DLD1 (cell line): ENCODE measurements around the gene MAG.

ENCODE experiments used
- in situ Hi-C: cut with HindIII; loops from 2 replicates; pipeline ENCODE4 v1.10.0; 2017; ENCODE audit warnings: low sequenced_read_pairs

MAG gene

DNA sequence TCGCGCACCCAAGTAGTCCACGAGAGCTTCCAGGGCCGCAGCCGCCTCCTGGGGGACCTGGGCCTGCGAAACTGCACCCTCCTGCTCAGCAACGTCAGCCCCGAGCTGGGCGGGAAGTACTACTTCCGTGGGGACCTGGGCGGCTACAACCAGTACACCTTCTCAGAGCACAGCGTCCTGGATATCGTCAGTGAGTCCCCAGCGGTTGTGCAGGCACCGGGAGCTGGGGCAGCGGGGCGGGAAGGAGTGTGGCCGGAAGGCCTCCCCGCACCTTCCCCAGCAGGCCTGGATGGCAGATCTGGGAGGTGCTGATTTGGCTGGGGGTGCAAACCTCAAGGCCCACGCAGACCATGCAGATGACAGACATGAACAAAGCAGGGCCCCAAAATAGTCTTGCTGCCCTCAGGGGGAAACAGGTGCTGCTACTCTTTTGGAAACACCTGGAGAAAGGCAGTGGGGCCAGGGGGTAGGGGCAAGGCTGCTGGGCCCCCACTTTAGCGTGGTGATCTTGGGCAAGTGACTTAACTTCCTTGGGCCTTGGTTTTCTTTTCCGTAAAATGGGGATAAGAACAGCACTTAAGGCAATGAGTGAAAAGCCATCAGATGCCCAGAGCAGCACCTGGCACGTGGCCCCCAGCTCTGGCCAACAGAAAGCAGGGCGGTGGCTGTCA lies 4.0 kb downstream of the MAG start:
- in situ Hi-C loops = loop anchor here (25.0 kb wide), 1 partner anchor 141 kb away; the partner anchor contains the start of gene FFAR2

DNA sequence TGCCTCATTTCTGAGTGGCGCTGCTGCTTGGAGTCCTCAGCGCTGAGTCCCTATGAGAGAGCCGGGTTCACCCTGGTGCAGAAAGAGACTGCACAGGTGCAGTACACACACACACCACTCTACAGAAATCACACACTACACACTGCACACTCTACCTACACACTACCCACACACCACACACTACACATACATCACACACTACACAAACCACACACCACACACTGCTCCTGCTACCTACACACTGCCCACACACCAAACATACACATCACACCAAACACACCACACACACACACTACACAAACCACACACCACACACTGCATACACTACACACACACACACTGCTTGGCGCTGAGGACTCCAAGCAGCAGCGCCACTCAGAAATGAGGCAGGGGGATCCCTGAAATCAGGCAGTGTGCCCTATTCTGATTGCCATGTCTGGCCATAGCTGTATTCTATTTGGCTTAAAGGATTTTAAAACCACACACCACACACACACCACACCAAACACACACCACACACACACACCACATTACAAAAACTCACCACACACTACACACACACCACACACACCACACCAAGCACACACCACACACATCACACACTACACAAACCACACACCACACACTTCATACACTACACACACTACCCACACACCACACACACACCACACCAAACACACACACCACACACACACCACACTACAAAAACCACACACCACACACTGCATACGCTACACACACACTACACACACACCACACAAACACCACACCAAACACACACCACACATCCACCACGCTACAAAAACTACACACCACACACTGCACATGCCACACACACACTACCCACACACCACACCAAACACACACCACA lies 4.9 kb downstream of the MAG start:
- in situ Hi-C loops = loop anchor here (25.0 kb wide), 1 partner anchor 140 kb away; the partner anchor contains the start of gene FFAR2

DNA sequence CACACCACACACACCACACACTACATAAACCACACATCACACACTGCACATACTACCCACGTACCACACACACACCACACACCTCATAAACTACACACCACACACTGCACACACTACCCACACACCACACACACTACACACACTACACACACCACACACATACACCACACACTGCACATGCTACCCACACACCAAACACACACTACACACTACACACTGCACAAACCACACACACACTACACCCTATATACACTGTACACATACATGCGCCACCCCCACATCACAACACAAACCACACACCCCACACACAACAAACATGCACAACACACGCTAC lies 5.5 kb downstream of the MAG start:
- in situ Hi-C loops = loop anchor here (25.0 kb wide), 1 partner anchor 140 kb away; the partner anchor contains the start of gene FFAR2

DNA sequence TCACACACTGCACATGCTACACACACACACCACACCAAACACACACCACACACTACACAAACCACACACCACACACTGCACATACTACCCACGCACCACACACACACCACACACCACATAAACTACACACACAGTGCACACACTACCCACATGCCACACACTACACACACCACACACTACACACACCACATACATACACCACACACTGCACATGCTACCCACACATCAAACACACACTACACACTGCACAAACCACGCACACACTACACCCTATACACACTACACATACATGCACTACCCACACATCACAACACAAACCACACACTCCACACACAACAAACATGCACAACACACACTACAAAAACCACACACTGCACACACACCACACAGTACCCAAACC lies 6.0 kb downstream of the MAG start:
- in situ Hi-C loops = loop anchor here (25.0 kb wide), 1 partner anchor 139 kb away; the partner anchor contains the start of gene FFAR2

DNA sequence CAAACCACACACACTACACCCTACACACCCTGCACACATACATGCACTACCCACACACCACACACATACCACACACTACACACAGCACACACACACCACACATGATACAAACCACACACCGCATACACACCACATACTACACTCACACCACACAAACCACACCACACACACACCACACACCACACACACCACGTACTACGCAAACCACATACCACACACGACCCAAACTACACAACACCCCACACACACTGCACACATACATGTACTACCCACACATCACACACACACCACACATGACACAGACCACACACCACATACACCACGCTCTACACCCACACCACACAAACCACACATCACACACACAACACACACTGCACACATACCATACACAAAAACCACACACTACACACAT lies 6.6 kb downstream of the MAG start:
- in situ Hi-C loops = loop anchor here (25.0 kb wide), 1 partner anchor 139 kb away; the partner anchor contains the start of gene FFAR2

DNA sequence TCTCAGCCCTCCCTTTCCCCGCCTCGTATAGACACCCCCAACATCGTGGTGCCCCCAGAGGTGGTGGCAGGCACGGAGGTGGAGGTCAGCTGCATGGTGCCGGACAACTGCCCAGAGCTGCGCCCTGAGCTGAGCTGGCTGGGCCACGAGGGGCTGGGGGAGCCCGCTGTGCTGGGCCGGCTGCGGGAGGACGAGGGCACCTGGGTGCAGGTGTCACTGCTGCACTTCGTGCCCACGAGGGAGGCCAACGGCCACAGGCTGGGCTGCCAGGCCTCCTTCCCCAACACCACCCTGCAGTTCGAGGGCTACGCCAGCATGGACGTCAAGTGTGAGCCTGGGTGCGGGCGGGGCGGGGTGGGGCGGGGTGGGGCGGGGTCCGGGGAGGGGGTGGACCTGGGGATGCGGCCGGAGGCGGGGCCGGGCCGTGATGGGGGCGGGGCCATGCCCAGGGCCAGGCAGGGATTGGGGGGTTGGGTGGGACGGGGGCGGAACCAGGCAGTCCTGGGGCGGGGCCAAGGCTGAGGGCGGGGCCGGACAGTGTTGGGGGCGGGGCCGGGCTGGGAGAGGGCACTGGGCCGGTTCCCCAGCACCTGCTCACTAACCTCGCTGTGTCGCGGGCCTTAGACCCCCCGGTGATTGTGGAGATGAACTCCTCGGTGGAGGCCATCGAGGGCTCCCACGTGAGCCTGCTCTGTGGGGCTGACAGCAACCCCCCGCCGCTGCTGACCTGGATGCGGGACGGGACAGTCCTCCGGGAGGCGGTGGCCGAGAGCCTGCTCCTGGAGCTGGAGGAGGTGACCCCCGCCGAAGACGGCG lies 7.8 kb downstream of the MAG start:
- in situ Hi-C loops = loop anchor here (25.0 kb wide), 1 partner anchor 138 kb away; the partner anchor contains the start of gene FFAR2

DNA sequence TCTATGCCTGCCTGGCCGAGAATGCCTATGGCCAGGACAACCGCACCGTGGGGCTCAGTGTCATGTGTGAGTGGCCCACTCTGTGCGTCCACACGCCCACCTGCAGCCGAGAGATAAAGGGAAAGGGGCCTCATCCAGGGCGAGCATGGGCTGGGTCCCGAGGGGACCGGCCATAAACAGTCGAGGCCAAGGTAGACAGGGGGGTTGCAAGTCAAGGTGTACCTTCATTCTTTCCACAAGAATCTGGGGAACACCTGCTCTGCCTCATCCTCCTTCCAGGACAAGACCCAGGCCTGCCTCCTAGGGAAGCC lies 8.3 kb downstream of the MAG start:
- in situ Hi-C loops = no loop called here

DNA sequence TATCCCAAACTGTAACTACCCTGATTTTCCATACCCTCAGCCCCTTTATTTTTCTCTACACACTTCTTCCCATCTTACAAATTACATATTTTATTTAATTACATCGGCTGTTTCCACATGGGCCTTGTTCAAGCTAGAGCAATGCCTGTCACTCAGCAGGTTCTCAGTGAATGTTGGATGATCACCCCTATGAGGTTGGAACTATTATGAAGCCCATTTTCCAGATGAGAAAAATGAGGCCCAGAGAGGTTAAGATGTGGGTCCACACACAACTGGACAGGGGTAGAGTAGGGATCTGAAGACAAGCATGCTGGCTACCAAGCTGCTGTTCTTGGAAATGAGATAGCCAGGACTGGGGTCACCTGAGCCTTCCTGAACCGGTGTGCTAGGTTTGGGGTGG lies 10.0 kb downstream of the MAG start:
- in situ Hi-C loops = no loop called here

DNA sequence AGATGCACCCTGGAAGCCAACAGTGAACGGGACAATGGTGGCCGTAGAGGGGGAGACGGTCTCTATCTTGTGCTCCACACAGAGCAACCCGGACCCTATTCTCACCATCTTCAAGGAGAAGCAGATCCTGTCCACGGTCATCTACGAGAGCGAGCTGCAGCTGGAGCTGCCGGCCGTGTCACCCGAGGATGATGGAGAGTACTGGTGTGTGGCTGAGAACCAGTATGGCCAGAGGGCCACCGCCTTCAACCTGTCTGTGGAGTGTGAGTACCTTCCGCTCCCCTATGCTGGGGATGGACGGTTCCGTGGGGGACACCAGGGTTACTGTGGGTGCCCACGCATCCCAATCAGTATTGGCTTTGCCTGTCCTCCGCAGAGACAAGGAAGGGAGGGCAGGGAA lies 10.5 kb downstream of the MAG start:
- in situ Hi-C loops = no loop called here

DNA sequence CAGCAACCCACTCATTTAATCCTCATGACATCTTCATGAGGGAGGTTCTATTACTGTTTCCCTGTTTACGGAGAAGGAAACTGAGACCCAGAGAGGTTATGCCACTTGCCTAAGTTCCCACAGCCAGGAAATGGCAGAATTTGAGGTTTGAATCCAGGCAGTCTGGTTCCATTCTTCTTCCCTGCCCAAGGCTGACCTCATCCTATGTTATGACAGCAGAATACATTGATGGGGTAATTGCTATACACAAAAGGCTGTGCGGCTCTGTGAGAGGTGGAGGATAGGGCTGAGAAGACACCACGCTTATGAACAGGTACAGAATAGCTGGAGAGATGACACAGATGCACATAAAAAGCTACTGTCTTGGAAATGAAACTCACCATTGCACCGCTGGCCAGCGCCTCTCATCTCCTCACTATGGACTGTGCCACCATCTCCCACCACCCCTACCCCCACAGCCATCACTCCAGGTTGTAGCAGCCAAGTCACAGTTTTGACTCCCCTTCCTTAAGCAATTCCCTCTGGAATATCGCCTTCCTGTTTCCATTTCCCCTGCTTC lies 11.5 kb downstream of the MAG start:
- in situ Hi-C loops = no loop called here

DNA sequence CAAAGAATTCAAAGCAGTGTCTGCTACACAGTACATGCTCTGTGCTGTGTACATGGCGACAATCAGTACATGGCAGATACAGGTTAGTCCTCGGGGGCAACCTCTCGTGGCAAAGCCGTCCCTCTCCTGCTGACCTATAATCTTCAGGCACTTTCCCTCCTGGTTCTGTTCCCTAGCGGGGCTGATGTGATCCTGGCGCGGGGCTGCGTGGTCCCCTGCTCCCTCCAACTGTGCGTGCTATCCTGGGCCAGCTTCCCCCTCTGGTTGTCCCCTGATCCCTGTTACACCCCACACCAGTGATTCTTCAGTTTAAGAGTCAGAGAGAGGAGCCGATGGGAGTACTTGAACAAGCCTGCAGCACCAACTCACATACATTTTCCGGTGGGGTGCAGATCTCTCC lies 12.1 kb downstream of the MAG start:
- in situ Hi-C loops = no loop called here

DNA sequence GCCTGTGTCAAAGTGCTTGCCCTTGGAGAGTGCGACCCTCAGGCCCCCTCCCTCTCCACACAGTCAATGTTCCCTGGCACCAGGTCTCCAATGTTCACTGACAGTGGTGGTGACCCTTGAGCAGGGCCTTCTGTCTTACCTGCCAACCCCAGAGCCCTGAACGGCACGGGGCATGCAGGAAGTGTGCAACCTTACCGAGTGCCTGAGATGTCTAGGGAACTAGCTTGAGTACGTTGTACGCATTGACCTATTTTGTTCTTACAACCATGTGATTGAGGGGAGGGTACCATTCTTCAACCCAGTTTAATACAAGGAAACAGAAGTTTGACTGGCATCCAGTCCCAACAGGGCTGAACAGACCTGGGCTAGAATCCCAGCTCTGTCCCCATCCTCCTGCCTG lies 13.2 kb downstream of the MAG start:
- in situ Hi-C loops = no loop called here

DNA sequence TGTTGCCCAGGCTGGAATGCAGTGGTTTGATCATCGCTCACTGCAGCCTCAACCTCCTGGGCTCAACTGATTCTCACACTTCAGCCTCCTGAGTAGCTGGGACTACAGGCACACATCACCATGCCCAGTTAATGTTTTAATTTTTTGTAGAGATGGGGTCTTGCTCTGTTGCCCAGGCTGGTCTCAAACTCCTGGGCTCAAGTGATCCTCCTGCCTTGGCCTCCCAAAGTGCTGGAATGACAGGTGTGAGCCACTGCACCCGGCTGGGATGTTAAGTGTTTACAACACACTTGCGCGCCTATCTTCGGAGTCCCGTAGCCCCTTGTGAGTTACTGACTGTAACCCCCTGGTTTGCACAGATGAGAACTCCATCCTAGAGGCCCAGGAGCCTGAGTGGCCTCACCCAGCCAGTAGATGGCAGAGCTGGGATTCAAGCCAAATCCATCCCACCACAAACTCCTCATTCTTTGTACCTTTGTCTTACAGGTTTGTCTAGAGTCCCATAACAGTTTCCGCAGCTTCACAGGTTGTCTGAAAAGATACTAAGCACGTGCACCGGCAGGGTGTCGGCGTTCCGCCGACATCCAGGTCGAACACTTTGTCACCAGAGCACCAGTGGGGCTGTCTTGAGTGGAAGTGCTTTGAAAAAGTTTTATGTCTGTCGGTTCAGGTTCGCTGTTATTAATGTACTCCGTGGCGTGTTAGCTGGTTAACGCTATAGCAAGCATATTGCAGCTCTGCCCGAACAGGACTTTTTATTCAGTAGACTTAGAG lies 14.7 kb downstream of the MAG start:
- in situ Hi-C loops = no loop called here

DNA sequence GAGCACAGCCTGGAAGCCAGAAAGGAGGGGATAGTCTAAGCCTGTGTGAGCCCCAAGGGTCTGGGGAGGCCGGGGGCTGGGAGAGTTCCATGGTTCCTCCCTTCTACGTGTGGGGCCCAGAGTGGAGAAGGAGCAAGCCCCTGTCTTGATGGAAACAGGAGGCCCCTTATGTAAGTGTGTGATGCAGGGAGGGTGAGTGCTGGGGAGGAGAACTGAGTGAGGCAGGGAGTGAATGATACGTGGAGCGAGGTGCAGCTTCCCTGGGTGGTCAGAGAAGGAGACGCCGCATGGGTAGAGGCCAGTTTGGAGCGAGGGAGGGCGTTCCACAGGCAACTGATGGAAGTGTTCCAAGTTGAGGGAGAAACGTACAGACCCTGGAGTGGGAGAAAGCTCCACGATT lies 16.0 kb downstream of the MAG start:
- in situ Hi-C loops = no loop called here

DNA sequence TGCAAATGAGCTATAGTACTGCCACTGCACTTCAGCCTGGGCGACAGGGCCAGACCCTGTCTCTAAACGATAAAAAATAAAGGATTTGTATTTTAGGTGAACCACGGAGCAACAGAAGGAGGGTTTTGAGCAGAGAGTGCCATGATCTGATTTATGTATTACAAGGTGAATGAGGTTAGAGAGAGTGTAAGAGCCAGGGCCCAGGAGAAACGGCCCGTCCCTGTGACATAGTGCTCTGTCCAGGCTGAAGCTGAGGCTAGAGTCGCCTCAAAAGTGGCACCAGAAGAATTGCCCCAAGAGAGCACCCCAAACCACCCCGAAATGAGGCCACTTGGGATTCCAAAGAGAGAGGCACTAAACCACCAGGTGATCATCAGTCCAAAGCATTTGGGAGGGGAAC lies 16.9 kb downstream of the MAG start:
- in situ Hi-C loops = no loop called here

DNA sequence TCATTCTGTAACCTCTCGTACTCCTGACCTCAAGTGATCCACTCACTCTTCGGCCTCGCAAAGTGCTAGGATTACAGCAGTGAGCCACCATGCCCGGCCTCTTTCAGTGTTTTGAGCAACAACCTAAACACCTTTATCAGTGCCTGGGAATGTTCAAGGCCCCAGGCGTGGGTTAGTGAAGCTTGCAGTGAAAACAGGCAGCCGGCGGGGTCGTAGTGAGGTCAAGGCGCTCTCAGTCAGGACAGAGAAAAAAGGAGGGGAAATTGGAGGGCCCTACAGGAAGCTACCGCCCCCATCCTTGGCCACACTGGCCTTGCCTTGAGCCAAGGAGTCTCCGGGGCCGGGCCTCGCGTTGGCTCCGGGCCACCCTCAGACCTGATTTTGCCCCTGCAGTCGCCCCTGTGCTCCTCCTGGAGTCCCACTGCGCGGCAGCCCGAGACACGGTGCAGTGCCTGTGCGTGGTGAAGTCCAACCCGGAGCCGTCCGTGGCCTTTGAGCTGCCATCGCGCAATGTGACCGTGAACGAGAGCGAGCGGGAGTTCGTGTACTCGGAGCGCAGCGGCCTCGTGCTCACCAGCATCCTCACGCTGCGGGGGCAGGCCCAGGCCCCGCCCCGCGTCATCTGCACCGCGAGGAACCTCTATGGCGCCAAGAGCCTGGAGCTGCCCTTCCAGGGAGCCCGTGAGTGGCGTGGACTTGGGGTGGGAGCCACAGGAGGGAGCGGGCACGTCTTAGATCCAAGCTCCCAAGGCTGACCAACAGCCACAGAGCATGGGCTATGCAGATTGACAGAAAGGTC lies 17.7 kb downstream of the MAG start:
- in situ Hi-C loops = no loop called here

DNA sequence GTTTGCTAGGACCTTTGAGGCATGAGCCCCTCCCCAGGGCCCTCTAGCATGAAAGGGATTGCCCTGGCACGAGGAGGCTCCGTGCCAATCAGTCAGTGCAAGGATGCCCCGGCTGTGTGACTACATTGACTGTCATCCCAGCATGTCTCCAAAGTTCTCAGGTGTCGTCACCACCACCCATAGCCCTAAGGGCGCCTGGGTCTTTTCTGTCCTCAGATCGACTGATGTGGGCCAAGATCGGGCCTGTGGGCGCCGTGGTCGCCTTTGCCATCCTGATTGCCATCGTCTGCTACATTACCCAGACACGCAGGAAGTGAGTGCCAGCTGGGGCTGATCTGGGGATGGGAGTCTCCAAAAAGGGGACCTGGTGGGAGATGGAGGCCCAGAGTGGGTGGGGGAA lies 18.4 kb downstream of the MAG start:
- in situ Hi-C loops = no loop called here

DNA sequence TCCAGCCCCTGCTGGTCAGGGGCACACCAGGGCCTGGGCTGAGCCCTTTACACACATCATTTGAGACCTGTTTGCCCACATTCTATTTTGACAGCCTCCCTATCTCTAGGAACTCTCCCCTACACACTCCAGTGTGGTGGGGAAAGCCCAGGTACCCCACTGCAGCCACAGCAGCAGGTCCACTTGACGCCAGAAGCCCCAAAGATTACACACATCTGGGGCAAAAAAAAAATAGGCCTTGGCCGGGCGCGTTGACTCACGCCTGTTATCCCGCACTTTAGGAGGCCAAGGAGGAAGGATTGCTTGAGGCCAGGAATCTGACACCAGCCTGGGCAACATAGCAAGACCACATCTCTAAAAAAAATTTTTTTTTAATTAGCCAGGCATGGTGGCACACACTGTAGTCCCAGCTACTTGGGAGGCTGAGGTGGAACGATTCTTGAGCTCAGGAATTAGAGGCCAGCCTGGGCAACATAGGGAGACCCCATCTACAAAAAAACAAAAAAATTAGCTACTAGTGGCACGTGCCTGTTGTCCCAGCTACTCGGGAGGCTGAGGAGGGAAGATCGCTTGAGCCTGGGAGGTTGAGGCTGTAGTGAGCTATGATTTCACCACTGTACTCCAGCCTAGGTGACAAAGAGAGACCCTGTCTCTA lies 19.0 kb downstream of the MAG start:
- in situ Hi-C loops = no loop called here
